HG03378 (cell line): ENCODE data around the gene LRRC9.
A peak's percentile ranks its signal among the peaks of the same experiment; 100 is the strongest.
"Not testable (repeated sequence)": the region's sequence is repeated elsewhere in the genome, so short reads cannot be mapped to it uniquely, and the experiment has no call there.

Experiments
- ATAC-seq: cut with Tn5 transposase; IDR thresholded peaks from one replicate; pipeline ENCODE4 v1.9.1; 2021; ENCODE audit warnings: mild to moderate bottlenecking, moderate library complexity; ENCODE audit not compliant: unreplicated experiment

The LRRC9 gene

DNA sequence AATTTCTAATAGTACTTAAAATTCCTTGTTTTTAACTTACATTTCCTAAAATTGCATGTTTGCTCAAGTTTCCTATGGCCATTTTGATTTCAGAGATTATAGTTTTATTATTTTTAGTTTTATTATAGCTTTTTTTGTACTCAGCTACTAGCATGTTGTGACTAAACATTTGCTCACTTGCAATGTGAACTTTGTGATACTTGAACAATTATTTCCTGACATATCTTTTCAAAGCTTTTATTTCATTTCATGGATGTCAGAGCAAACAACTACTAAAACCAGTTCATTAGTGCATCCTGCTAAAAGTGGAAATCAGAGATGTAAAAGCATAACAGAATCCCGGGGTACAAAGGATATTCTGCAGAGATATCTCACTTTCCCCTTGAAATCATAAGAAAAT, 138.1 kb downstream of the LRRC9 start:
- ATAC-seq: no peak

DNA sequence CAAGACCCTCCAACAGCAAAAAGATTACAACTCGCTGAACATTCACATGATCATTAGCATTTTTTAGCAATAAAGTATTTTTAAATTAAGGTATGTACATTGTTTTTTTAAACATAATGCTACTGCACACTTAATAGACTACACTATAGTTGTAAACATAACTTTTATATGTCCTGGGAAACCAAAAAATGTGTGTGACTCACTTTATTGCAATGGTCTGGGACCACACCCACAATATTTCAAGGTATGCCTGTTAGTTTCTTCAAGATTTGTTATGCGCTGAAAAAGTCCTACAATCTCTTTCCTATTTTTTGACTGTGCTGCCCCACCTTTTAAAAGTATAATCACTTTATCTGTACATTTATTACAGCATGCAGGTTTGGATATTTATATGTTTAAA, 141.4 kb downstream of the LRRC9 start:
- no peak for ATAC-seq

DNA sequence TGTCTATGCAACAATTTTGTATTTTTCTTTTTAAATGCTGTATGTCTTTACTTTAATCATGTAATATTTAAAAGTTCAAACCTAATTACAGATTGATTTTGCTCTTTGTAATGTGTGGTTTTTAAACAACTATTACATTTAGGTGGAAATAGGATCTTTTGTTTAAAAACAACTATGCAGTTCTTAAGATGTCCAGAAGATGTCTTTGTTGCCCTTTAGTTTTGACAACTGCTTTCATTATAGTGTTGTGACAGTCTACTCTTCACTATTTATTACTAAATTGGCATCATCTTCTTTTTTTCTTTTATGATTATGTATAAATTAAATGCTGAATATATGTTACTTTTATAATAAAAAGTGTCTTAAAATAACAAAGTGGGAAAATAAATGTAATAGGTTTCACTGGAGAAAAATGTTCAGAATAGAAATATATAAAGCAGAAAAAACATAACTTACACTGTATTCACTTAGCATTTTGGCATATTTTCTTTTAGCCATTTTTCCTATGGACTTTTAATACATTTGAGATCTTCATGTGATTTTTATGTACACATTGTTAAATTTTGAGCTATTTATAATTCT, 144.6 kb downstream of the LRRC9 start:
- ATAC-seq: peak; percentile 64

DNA sequence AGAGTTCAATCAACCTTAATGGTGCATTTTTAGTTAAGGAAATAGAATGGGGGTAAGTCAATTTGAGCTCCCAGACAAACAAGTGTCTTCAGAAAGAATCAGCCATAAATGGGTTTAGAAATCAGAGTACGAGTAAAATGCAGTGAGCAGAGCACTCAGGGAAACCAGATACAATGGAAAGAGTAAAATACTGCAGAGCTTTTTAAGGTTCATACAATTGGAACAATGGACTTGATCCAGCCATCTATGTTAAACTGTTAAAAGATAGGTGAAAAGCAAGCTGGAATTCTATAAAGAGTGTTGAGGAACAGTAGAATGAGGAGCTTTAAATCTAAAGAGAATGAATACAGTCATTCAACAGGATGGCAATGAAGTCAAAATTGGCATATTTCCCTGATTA, 147.9 kb downstream of the LRRC9 start:
- no peak for ATAC-seq

DNA sequence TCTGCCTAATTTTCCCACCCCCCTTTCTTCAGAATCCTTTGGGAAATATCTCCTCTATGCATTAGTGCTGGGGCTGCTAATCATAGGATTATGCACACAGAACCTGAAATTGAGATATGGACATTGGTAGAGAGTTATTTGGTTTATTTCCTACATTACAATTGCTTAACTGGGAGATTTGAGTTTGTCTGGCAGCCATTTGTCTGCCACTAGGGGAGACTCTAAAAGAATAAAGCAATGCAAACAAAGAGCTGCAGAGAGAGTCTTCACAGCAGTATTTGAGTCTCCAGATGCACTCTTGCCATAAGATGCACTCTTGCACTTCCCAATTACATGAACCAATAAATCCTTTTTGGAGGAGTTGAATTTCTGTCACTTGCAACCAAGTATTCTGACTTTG, 159.8 kb downstream of the LRRC9 start:
- ATAC-seq: no peak

DNA sequence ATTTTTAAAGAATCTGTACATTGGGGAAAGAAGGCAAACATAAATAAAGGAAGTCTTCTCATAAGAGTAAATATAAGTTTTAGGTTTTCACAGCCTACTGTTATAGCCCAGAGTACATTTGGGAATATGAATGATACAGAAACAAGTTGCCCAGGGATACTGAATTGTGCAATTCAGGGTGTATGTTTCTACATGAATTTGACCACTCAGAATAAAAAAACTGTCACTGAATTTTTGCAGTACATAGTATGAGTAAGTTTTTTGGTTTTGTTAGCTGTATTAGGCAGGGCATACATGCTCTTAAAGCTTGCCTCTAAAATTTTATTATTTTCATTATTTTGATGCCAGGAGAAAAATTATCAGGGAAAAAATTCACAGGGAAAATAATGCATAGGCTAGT, 165.1 kb downstream of the LRRC9 start:
- no peak for ATAC-seq

DNA sequence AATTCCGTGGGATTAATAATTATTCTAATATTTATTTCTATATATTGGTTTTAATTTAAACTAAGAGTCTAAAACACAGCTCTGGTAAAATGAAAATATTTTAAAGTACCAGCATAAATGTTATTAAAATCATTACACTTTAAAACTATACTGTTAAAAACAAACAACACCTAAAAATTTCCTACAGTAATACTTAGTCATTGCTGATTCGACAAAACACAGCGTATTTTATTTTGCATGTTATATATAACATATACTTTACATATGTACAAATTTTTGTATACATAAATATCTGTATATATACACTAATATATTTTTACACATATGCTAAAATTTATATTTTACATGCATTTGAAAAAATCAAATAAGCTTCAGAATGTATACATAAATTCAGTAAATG, 165.7 kb downstream of the LRRC9 start:
- no peak for ATAC-seq

DNA sequence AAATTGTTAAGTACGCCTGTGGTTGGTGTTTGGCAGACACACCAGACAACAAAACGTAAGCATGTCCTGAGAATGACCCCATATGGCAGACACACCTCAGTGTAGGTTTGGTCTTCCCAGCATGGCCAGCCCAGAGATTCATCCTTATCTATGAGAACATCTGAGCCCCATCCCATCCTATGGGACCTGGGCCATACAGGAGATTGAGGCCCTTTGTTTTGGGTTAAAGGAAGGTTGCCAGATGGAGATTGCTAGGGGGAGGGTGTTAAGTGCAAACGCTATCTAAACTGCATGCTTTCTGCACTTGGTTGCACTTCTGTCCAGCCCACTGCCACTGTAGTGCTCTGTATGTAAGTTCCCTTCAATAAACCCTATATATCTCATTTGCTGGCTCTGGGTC, 167.7 kb downstream of the LRRC9 start:
- ATAC-seq: no peak

DNA sequence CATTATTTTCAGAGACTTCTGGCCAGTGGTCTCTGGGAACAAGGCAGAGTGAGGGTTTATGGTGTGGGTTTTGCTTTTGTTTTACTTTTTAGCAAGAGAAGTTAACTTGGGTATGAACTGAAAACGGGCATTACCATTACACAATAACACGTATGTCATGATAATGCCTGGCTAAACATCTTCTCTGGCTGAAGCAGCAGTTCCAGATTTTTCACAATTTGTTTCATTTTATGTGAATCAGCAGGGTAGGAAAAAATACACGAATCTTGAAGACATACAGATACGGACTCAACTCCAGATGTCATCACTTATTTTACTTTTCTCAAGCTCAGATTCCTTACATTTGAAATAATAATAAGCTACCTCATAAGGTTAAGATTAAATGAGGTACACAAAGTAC, 169.3 kb downstream of the LRRC9 start:
- ATAC-seq: no peak

DNA sequence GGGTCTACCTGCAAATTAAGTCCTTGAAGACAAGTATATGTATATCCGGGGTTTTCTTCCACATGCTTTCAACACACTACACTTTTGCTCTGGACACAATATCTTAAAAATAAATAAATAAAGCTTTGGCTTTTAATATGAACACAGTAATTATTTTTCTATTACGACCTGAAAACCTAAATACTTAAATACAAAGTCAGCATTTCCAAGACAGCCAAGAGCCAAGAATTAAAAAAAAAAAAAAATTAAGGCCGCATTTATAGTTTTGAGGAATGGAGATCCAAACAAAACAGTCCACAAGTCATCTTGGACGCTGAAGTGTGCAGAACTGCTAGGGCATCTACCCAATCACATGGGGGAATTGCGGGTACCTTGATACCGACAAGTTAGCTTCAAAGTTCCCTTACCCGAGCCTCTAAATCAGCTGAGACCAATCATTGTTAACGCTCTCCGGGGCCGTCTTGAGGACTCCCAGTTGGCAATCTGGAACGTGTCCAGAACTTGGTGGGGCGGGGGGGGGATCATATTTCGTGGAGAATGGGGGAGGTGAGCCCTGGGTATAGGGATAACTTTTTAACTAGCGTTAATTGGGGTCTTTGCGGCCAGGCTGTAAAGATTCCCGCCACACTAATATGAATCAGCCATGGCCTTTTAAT, 171.0 kb downstream of the LRRC9 start:
- no peak for ATAC-seq

DNA sequence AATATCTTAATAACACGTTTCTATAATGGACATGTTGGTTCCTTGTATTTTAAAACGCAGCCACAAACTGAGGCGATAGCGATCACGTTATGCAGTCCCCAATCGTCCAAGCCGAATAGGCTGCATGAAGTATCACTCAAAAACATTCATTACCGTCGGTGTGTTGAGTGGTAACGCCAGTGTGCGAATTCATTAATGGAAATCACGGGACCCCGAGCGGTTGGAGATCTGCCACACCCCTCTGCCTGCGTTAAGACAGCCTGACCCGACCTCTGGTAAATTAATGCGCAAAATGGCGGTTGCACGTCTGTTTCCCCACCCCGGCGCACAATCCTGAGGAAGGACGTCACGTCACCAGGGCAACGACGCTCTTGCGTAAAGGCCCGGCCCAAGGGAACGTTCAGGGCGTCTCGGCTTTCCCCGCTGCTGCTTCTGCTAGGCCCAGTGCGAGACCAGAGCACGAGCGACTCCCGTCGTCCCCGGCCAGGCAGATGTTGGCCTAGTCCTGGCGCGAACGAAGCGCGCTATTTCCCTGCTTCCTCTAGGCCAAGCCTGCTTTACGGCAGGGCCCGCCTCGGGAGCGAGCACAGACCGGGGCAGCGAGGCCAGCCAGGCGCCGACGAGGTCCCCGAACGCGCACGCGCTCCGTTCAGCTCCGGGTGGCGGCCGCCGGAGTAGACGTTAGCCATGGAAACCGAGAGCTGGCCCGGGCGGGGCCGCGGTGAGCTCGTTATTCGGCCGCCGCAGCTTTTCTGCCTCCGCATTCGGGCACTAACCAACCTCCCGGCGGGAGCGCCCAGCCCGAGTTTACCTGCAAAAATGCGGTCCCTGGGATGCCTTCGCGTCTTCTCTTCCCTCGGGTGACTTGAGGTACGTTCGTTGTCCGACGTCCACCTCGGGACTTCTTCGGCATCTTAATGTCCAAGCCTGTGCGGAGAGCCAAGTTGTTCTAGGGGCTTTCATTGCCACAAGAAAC, 171.9 kb downstream of the LRRC9 start, which contains the start of gene PCNX4:
Gene PCNX4 (plus strand): TSS at position 374 of the 976 bp plus-strand sequence. CDS start 15,716 bp downstream, outside the sequence.
- ATAC-seq: peak; percentile 93

DNA sequence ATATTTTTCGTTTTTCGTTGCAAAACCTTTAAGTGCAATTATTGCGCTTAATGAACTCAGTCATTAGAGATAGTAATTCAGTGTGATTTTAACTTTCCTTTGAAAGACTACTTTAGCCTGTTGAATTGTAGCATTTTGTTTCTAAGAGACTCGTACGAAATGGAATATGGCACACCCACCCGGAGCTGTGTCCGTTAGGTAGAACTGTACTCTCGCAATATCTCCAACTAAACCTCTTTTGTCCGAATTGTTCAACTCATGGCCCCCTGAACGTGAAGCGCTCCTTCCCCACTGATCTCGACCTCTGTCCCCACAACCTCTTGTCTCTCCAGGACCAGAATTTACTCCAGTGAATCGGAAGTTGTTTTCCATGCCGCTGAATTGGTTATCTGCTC, 172.6 kb downstream of the LRRC9 start:
- no peak for ATAC-seq

DNA sequence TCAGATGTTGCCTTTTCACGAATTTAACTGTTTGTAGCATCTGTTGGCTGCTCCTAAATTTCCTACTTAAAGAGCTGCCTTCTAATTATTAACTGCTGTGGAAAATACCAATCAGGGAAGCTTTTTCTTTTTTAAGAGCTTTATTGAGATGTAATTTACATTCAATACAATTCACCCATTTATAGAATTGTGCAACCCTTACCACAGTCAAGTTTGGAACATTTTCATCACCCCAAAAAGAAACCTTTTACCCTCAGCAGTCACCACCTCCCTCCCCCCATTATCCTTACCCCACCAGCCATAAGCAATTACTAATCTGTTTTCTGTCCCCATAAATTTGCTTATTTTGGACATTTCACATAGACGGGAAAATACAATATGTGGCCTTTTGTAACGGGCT, 173.1 kb downstream of the LRRC9 start:
- ATAC-seq: no peak

DNA sequence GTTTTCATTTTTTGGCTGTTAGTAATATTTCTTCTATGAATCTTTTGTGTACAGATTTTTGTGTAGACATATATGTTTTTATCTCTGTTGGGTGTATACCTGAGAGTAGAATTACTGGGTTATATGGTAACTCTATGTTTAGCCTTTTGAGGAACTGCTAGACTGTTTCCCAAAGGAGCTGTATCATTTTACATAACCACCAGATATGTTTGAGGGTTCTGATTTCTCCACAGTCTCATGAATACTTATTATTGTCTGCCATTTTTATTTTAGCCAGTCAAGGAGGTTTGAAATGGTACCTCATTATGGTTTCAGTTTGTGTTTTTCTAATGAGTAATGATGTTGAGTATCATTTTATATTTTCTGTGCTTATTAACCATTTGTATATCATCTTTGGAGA, 173.7 kb downstream of the LRRC9 start:
- no peak for ATAC-seq

DNA sequence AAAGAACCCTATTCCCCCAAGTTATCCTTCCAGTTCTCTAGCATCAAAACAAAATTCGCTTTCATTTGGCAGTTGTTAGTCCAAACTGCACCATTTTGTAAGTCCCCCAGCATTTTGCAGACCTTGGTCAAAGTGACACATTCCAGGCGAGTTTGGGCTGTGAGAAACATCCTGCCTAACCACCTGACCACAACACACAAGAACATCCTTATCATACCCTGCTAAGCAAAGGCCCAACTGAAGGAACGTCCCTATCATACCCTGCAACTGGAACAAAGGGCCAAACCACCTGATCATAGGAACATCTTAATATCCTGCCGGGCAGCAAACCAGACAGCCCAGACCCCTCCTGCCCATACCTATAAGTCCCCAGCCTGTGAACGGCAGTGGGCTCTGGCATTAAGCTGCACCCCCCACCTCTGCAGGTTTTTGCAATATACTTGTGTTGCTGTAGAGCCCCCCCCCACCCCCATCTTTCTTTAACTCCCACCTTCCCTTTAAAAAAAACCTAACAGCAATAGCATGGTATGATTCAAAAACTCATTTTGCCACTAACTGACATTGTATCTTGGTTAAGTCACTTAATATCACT, 174.5 kb downstream of the LRRC9 start:
- ATAC-seq: no peak

DNA sequence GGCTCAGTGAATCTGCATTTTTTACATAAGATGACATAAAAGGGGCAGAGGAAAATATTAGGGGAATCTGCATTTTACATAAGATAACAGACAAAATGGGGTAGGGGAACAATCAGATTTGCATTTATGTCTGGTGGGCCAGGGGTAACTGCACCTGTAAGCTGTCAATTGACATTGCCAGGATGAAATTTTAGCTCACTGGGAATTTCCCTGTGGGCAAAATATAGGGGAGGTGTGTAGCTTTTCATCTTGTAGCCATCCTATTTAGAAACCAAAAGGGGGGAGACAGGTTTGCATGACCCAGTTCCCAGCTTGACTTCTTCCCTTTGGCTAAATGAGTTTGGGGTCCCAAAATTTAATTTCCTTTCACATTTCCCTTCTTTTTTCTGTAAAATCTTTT, 175.3 kb downstream of the LRRC9 start:
- no peak for ATAC-seq

DNA sequence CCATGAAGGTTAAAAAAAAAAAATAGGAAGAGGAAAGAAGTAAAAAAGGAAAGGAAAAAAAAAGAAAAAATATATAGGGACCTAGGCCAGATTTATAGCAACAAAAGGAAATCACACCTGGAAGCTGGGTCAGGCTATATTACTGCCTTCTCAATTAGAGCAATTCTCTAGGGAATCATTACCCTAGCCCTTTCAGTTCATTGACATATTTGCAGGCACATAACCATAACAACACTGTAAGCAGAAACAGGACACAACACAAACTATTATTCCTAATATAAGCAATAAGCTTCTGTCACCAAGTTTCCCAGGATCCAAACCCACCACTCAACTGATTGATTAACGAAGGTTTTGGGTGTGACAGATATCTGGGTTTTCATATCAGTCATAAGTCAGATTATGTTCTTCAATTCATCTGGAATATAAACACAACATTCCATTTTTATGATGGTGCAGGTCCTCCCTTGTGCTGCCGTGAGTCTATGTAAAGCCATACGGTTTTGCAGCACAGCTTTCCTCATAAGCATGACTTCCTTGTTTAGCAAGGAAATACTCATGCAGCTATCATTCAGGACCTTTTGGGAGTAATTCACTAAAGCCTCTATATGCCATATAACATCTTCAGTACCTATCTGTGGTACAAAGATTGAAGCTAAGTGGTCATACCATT, 176.0 kb downstream of the LRRC9 start:
- ATAC-seq: no peak

DNA sequence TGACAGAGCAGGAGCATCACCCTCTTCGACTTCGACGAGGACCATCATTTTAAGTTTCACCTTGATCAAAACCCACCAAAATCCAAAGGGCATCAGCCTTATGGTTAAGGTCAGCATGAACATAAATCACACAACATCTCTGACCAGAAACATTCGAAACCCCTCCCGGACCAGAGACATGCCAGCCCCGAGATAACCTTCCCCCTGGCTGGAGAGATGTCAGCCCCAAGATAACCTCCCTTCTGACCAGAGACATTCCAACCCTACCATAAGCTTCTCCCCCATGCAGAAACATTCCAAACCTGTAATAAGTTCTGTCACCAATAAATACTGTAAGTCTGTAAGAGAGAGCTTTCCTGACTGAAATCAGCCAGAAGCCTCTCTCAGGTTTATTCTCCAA, 178.0 kb downstream of the LRRC9 start:
- no peak for ATAC-seq

DNA sequence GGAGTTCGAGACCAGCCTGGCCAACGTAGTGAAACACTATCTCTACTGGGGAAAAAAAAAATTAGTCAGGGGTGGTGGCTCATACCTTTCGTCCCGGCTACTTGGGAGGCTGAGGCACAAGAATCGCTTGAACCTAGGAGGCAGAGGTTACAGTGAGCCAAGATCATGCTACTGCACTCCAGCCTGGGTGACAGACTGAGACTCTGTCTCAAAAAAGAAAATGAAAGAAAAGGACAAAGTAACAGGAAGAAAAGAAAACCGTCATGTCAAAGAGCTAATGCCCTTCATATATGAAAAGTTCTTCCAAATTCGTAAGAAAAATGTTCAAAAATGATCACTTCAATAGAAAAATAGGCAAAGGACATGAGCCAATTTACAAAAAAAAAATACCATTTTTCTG, 179.9 kb downstream of the LRRC9 start:
- not testable (repeated sequence) for ATAC-seq

DNA sequence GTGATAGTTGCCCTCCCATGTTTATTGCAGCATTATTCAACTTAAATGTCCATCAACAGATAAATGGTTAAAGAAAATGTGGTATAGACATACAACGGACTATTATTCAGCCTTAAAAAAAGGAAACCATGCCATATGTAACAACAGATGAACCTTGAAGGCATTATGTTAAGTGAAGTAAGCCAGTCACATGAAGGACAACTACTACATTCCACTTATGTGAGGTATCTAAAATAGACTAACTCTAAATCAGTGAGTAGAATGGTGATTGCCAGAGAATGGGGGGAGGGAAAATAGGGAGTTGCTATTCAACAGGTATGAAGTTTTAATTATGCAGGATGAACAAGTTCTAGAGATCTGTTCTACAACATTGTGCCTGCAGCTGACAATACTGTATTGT, 181.8 kb downstream of the LRRC9 start:
- ATAC-seq: no peak

DNA sequence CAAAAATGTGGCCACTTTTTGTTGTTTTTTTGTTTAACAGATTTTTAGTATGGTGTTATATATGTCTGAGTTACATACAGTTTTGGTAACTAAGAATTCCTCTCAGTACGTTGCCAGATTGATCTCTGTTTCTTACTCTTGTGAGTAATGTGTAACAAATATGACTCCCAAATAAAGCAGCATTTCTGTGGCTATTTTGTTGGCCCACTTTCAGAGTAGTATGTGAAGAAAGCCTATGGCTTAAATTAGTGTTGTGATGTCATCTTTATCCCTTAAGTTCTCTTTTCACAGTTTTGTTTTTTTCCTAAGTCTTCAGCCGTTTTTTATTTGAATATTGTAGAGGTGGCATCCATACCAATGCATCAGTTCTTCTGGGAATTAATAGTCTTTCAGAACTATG, 182.4 kb downstream of the LRRC9 start:
- ATAC-seq: no peak
